GM19438 (cell line): ENCODE results near the gene SELPLG.
A peak's percentile ranks its signal among the peaks of the same experiment; 100 is the strongest.
"Not testable (repeated sequence)": the region's sequence is repeated elsewhere in the genome, so short reads cannot be mapped to it uniquely, and the experiment has no call there.

ENCODE experiments used
- ATAC-seq: cut with Tn5 transposase; IDR thresholded peaks from one replicate; pipeline ENCODE4 v1.9.1; 2021; ENCODE audit warnings: low read depth; ENCODE audit not compliant: unreplicated experiment

The SELPLG gene

GRCh38 chr12:108622921-108623514 lies 10.7 kb downstream of the SELPLG start:
- ATAC-seq: no peak

GRCh38 chr12:108622421-108622820 lies 11.3 kb downstream of the SELPLG start:
- no peak for ATAC-seq

DNA sequence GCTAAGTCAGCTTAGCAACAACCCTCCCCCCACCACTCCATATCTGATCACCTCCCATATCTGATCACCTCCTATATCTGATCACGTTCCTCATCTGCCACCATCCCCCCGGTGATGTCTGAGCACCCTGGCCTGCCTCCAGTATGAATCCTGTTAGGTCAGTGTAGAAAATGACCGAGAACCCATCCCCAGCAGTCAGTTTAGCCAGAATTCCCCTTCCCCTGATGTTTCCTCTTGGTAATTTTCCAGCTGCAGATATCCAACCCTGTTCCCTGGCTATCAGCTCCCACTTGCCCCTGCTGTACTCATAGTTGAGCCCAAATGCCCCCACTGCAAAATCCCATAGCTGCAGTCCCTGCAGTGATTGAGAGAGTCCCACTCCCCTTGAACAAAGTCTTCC lies 12.5 kb downstream of the SELPLG start:
- no peak for ATAC-seq

GRCh38 chr12:108620236-108620879 lies 13.3 kb downstream of the SELPLG start:
- ATAC-seq: no peak

DNA sequence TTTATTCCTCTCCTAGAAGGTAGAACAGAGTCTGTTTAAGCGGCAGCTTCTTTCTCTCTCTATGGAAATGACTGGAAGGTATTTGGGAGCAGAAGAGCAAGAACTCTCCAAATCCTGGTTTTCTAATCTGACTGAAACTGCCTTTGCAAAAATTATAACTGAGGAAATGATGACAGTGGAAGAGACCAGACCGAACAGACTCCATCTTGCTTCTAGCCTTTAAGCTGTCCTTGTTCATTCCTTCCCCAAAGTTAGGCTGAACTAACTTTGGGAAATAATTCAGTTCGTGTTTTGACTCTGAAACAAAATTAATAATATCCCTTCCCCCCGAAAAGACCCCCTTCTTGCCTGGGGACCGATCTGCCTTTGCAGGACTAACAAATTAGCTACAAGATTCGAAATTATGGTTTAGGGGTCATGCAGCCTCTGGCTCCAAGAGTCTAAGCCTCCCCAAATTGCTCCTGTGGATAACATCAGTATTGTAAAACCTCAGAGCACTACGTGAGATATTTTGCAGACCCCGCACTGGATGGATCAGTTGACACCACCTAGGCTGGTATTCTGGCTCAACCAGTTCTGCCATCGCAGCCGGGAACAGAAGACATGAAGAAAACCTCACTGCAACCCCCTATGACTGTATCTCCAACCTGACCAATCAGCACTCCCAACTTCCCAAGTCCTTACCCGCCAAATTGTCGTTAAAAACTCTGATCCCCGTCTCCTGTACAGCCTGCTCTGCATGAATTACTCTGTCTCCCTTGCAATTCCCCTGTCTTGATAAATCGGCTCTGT lies 14.1 kb downstream of the SELPLG start:
- ATAC-seq: no peak

GRCh38 chr12:108618953-108619274 lies 14.8 kb downstream of the SELPLG start:
- ATAC-seq: not testable (repeated sequence)

- ATAC-seq: no peak
Observed at GRCh38 chr12:108618079-108618952, 15.4 kb downstream of the SELPLG start.

DNA sequence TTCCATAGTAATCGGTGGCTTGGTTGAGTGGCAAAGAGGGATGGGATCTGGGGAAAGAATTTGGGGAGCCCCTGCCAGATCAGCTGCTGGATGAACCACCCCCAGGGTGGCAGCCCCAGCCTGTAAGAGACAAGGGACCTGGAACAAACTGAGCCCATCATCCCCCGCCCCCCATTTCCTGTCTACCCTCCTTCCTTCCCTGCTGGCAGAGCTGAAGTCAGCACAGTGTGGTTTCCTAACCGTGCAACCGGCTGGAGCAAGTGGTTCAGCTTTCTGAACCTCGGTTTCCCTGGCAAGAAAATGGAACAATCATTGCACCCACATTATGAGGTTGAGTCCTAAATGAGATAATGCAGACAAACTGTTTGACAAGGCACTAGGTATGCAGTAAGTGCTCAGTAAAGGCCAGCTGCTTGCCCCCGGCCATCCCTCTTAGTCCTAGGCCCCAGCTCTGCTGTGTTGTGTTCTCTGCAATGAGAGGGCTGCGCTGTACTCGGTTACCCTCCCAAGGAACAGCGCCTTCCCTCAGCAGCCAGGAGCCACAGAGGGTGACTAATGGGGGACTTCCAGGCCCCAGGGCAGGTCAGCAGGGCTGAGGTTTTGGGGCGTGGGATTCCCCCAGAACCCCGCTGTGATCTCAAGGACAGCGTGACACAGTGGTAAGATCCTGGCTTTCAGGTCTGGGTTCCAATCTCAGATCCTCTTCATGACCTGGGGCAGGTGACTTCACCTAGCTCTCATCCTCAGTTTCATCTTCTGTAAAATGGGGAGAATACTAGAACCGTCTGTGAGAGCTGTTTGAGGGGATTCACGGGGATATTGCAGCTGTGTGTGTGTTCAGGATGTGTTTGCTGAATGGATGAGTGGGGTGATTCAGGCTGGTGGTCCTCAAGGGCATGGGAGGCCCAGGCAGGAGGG lies 16.5 kb downstream of the SELPLG start:
- ATAC-seq: peak; percentile 65

DNA sequence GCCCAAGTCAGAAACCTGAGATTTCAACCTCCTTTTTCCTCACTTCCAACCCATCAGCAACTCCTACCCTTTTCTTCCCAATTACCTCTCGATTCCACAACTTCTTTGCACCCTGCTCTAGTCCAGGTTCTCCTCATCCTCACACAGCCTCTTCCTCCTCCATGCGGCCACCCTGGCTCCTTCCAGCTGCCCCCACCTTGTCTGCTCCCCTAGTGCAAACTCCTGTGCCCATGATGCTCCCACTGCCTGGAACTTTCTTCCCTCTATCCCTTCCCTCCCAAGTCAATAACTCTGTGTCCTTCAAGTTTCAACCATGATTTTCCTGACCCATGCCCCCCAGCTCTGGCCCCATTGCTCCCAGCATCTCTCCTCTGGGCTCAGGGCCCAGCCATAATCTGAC lies 17.3 kb downstream of the SELPLG start:
- no peak for ATAC-seq

GRCh38 chr12:108615918-108616317 lies 17.8 kb downstream of the SELPLG start:
- no peak for ATAC-seq

GRCh38 chr12:108614639-108615038 lies 19.1 kb downstream of the SELPLG start:
- ATAC-seq: no peak

GRCh38 chr12:108614041-108614440 lies 19.7 kb downstream of the SELPLG start:
- ATAC-seq: no peak

- ATAC-seq: no peak
Observed at GRCh38 chr12:108613548-108613947, 20.1 kb downstream of the SELPLG start.

- no peak for ATAC-seq
Observed at GRCh38 chr12:108612788-108613282, 20.9 kb downstream of the SELPLG start.

DNA sequence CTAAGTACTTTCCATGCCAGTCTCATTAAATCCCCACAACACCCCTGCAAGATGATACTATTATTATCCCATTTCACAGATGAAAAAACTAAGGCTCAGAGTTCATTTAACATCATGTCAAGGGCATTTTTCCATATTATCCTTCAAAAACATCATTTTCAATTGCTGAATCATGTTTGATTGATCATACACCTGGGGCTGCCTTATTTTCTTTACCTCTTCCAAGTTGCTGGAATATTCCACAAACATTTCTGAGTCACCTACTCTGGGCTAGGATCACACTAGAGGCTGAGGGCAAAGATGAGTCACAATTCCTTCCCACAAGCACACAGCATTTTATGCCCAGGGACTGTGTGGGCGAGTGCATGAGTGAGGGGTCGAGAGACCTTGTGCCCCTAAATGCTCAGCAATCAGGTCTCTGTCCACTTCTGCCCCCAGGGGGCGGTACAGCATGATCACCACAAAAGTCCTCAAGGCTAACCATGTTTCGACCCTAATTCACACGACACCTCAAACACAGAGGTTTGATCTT lies 21.7 kb downstream of the SELPLG start:
- ATAC-seq: no peak

DNA sequence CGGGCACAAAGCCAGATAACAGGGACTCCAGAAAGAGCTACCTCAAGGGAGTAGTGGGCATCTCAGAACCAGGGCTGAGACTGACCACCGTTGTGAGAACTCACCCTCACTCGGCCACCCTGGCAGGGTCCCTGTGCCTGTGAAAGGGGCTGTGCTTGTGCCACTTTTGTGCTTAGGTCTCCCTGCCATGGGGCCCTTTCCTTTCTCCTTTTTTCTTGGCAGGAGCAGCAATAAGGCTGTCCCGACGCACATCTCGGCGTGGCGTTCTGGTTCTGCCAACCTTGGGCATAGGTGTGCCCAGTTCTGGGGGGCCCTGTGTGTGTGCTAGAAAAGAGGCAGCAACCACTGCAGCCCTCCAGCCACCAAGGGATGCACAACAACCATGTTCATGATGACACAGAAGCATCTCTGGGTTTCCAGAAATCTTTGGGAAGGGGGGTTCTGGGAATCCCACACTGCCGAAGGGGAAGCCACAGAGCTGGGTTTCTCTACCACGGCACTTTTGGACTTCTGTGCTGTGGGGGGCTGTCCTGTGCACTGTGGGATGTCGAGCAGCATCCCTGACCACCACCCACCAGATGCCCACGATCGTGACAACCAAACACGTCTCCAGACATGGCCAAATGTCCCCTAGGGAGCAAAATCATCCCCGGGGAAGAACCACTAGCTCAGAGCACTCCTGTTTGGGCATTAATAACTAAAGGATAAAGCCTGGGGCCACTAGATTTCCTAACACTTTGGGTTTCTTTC lies 22.7 kb downstream of the SELPLG start:
- ATAC-seq: no peak

DNA sequence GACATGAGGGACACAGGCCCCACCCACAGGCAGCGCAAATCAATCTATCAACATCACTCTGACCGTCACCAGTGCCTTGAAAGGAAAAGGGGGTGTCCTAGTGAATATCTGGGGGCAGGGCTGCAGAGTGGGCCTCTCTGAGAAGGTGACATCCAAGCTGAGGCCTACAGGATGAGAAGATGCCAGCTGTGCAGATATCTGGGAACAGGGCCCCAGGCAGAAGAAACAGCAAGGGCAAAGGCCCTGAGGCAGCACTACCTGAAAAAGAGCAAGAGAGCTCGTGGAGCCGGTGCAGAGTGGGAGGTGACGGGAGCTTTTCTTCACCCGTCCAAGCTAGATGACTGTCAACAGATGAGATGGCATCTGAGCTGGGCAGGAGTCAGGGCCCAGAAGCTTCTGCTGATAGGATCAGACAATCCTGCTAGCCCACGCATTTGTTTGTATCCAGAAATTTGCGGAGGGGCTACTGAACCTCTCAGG lies 23.3 kb downstream of the SELPLG start:
- no peak for ATAC-seq

DNA sequence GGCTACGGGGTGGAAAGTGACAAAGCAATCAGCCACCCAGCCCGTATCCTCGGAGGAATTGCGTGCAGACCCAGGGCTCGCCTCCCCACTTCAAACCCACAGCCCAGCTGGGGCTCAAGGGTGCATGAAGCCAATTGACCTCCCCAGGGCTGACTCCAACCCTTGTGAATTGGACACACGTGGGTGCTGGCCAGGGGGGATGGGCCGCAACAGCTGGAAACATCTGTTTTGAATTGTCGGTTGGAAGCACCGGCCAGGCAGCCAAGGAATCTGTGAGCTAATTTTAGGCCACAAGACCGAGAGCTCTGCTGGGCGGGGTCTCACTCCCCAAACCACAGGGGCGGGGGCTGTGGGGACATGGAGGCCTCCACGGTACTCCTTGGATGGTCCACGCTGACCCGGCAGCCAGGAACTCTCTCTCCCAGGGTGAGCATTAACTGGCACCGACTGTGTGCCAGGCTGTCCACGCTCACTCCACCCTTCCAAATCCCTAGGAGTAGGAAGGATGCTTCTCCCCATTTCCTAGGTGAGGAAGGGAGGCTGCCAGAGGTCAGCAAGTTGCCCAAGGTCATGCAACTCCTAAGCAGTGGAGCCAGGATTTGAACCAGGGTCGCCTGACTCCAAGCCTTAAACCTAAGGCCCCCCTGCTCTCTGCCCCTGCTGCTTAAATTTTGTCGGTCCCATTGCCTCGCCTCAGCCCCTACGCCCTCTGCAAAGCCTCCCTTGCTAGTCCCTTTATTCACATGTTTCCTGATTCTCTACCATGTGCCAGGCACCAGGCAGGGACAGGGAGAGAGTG lies 24.0 kb downstream of the SELPLG start:
- no peak for ATAC-seq
